Psoas muscle (tissue), 8 donors: Measurements from ENCODE around the gene TECTA. TPM values are rescaled to one million over a fixed set of nuclear protein-coding genes. Genes with fewer than 3 reads are reported as not detected.

Experiments used
- ATAC-seq, 4 donors: fragments of 200-7000 bp; cut with Tn5 transposase; one replicate each; pipeline ENCODE4 v1.9.1; 2020; ENCODE audit warnings: moderate library complexity in 3 of 4, mild to moderate bottlenecking in 2 of 4
- DNase-seq, 2 donors: peaks; one replicate each; pipeline ENCODE4 v3.0.0-alpha.2; 2020
- H3K27ac ChIP-seq: fragments of 200-600 bp; one replicate; pipeline ENCODE4 v1.8.0; 2022
- H3K27me3 ChIP-seq, 3 donors: fragments of 200-600 bp in 1 of 3; one replicate each; pipeline versions ENCODE4 v1.6.1 to v1.8.0; 2013 to 2022; ENCODE audit warnings: low read length in 2 of 3, mild to moderate bottlenecking in 2 of 3, moderate library complexity in 1 of 3; ENCODE audit not compliant: insufficient read depth in 3 of 3
- H3K36me3 ChIP-seq, 2 donors: fragments of 200-600 bp in 1 of 2; one replicate each; pipeline versions ENCODE4 v1.6.1 to v1.8.0; 2013 to 2022; ENCODE audit warnings: low read depth in 1 of 2, mild to moderate bottlenecking in 1 of 2, moderate library complexity in 1 of 2; ENCODE audit not compliant: insufficient read depth in 1 of 2
- H3K4me1 ChIP-seq: fragments of 200-600 bp; one replicate; pipeline ENCODE4 v1.8.0; 2022
- H3K4me3 ChIP-seq: fragments of 200-600 bp; one replicate; pipeline ENCODE4 v1.8.0; 2022; ENCODE audit warnings: mild to moderate bottlenecking
- H3K9me3 ChIP-seq: fragments of 200-600 bp; one replicate; pipeline ENCODE4 v1.8.0; 2022
- WGBS, 3 donors: extraction: QIAGEN DNeasy Blood & Tissue Kit; methylation state at CpG; one replicate each; pipeline versions ENCODE4 v1.1.6 to v1.1.7; 2013; 5-methylcytosine and 5-hydroxymethylcytosine counted together
- intact Hi-C, 2 donors: fragments of 100-400 bp; cut with DNase I; formaldehyde crosslinking; loops; one replicate each; pipeline versions ENCODE4 v1.11.0 to v1.14.2; 2022
- polyA plus RNA-seq, 3 donors: library from polyadenylated mRNA; stranded (reverse); fragments of 200-250 nt; gene quantifications; one replicate each; pipeline ENCODE4 v1.2.3, GENCODE V29; 2013
- total RNA-seq, 4 donors: library from RNA; stranded (reverse); fragmentation: NEBNext Ultra II Directional in 2 of 4; extraction: Animal tissue kit (Norgen Biotek cat#: 25700) in 2 of 4; gene quantifications; one replicate each; pipeline versions ENCODE4 v1.2.1 to v1.2.4, GENCODE V29; 2021 to 2023
- TF ChIP-seq, protein P1 (sequence below): fragments of 200-600 bp; IDR thresholded peaks from one replicate; pipeline ENCODE4 v1.8.0; 2022; ENCODE audit warnings: antibody characterized with exemption
- donor health status: healthy with polysubstance abuse.
- donor health status: DM: no; HTN: no; CAD: no; lungs with moderate emphysema.
- donor health status: Bipolar disorder and iron deficiency.
- donor health status: healthy.
- donor health status: DM: yes; HTN: yes; CAD: no.
- donor health status: DM: no; HTN: no; CAD: no.
- donor health status: DM: no; HTN: no; CAD: no.
- donor health status: DM: yes; HTN: yes; CAD: no.

The TECTA gene
- total and polyA plus RNA-seq, 7 donors: 0.10 to 2.6 (median 0.30) TPM

DNA sequence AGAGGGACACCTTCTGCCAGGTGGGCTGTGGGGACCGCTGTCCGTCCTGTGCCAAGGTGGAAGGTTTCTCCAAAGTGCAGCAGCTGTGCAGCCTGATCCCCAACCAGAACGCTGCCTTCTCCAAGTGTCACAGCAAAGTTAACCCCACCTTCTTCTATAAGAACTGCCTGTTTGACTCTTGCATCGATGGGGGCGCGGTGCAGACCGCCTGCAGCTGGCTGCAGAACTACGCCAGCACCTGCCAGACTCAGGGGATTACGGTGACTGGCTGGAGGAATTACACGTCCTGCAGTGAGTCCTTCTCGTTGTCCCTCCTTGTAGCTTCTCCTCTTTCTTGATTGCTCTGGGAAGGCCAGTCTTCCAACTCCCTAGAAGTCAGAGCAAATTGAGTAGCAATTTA lies 44.8 kb downstream of the TECTA start:
- no peaks in the 10 kb centered on the region for H3K9me3 ChIP-seq
- WGBS, 3 donors: 82 to 86% (median 84%) methylated on average over 11 of the region's 11 CpGs
- intact Hi-C loops: no loop called here
- H3K27me3 ChIP-seq: peaks cover 0 to 1% (median 0%) of the 10 kb centered on the region in 3 donors
- H3K27ac ChIP-seq: no peak overlapping the region
- no peaks in the 10 kb centered on the region for H3K36me3 ChIP-seq
- H3K4me1 ChIP-seq: no peaks in the 10 kb centered on the region
- TF ChIP-seq, protein P1, sequence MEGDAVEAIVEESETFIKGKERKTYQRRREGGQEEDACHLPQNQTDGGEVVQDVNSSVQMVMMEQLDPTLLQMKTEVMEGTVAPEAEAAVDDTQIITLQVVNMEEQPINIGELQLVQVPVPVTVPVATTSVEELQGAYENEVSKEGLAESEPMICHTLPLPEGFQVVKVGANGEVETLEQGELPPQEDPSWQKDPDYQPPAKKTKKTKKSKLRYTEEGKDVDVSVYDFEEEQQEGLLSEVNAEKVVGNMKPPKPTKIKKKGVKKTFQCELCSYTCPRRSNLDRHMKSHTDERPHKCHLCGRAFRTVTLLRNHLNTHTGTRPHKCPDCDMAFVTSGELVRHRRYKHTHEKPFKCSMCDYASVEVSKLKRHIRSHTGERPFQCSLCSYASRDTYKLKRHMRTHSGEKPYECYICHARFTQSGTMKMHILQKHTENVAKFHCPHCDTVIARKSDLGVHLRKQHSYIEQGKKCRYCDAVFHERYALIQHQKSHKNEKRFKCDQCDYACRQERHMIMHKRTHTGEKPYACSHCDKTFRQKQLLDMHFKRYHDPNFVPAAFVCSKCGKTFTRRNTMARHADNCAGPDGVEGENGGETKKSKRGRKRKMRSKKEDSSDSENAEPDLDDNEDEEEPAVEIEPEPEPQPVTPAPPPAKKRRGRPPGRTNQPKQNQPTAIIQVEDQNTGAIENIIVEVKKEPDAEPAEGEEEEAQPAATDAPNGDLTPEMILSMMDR: no peak
- ATAC-seq (no peak), DNase-seq (no peak)
- H3K4me3 ChIP-seq: no peak overlapping the region

DNA sequence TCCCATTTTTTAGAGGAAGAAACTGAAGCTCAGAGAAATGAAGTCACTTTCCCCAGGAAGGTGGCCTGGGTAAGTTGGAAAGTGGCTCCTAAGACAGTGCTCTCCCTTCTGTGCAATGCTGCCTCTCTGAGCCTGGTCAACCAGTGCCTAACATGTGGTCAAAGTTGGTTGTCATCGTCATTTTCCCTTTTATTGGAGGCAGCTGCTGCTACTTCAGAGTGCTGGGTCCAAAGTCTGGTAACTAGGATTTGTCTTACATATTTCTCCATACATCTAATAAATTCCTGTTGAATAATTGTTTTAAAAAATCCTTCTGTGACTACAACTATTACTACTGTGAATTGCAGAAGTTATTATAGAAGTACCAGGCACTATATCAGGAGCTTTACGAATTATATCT lies 48.1 kb downstream of the TECTA start:
- Histone ChIP-seq H3K27ac (no peak overlapping the region), H3K4me3 (no peak overlapping the region), H3K27me3 (peaks cover 0 to 1% (median 0%) of the 10 kb centered on the region in 3 donors), H3K9me3 (no peaks in the 10 kb centered on the region), H3K4me1 (no peaks in the 10 kb centered on the region), H3K36me3 (no peaks in the 10 kb centered on the region)
- no peak for ATAC-seq
- TF ChIP-seq, protein P1: no peak
- no peak for DNase-seq
- WGBS, 3 donors: 89 to 93% (median 90%) methylated on average over 2 of the region's 2 CpGs
- intact Hi-C loops: no loop called here

DNA sequence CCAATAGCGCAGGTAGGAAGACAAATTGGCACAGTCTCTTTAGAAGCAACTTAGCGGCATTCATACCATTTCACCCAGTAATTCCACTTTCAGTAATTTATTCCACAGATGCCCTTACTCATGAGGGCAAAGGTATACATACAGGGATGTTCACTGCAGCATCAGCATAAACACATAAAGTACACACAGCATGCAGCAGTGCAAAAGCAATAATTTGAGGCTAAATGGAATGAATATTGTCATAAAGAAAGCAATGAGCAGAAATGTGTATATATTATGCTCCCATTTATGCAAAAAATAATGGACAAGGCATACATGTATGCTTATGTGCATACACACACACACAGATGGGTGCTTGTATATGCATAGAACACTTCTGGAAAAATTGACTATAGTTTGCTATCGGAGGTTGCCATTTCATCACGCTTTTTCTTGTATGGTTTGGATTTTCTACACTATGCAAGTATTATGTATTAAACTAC lies 50.2 kb downstream of the TECTA start:
- Histone ChIP-seq H3K9me3 (no peaks in the 10 kb centered on the region), H3K4me3 (no peak overlapping the region), H3K27me3 (peaks cover 0 to 1% (median 0%) of the 10 kb centered on the region in 3 donors), H3K36me3 (no peaks in the 10 kb centered on the region), H3K27ac (no peak overlapping the region), H3K4me1 (no peaks in the 10 kb centered on the region)
- intact Hi-C loops: no loop called here
- no peak for ATAC-seq
- TF ChIP-seq, protein P1: no peak
- 97 to 99% (median 98%) methylated on average over 4 of the region's 4 CpGs for WGBS, 3 donors
- DNase-seq: no peak

DNA sequence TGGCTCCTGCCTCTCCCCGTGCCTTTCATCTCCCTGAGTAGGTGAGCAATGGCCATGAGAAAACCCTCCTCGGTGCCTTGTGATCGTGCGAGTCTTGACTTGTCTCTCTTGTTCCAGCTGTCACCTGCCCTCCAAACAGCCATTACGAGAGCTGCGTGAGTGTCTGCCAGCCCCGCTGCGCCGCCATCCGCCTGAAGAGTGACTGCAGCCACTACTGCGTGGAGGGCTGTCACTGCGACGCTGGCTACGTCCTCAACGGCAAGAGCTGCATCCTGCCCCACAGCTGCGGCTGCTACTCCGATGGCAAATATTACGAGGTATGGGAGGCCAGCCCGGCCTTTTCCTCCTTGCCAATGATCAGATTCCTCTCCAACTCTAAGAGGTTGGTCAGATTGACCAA lies 51.7 kb downstream of the TECTA start:
- no peaks in the 10 kb centered on the region for H3K9me3 ChIP-seq
- peaks cover 0 to 1% (median 0%) of the 10 kb centered on the region in 3 donors for H3K27me3 ChIP-seq
- WGBS, 3 donors: 93% methylated on average over 19 of the region's 19 CpGs
- no peaks in the 10 kb centered on the region for H3K4me1 ChIP-seq
- DNase-seq: no peak
- no peak overlapping the region for H3K27ac ChIP-seq
- ATAC-seq: no peak
- H3K36me3 ChIP-seq: no peaks in the 10 kb centered on the region
- H3K4me3 ChIP-seq: no peak overlapping the region
- intact Hi-C loops: no loop called here
- TF ChIP-seq, protein P1: no peak

DNA sequence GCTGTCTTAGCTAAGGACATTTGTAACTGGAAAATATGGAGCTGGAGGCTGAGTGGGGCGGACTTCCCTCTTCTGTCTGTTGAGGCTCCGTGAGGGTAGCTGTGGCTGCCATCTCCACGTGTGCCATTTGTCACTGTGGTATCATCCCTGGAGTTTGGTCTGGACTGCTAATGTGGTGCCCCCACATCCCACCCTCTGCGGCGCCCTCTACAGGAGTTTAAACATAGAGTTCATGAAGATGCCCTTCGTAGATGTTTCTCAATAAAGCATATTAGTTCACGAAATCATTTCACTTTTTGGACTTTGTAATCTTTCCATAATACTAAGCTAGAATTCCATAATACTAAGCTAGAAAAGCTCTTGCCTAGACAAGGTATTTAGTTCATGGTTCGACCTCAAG lies 52.4 kb downstream of the TECTA start:
- Histone ChIP-seq H3K4me3 (no peak overlapping the region), H3K4me1 (no peaks in the 10 kb centered on the region), H3K9me3 (no peaks in the 10 kb centered on the region), H3K36me3 (no peaks in the 10 kb centered on the region), H3K27me3 (peaks cover 0 to 1% (median 0%) of the 10 kb centered on the region in 3 donors), H3K27ac (no peak overlapping the region)
- TF ChIP-seq, protein P1: no peak
- intact Hi-C loops: no loop called here
- ATAC-seq (no peak), DNase-seq (no peak)
- 73 to 81% (median 80%) methylated on average over 8 of the region's 8 CpGs for WGBS, 3 donors
